ENCODE results near the gene RNPEP. TPM values are rescaled to one million over a fixed set of nuclear protein-coding genes. Genes with fewer than 3 reads are reported as not detected.
"Not testable (repeated sequence)": the region's sequence is repeated elsewhere in the genome, so short reads cannot be mapped to it uniquely, and the experiment has no call there.

Gene RNPEP
- total and polyA plus RNA-seq, 3 donors from 2014 or later, result 55.4 to 60.4 (median 58.1) TPM

GRCh38 chr1:201955729-201956143 lies 26.7 kb upstream of the RNPEP start:
- DNase-seq, result no peak
- Histone ChIP-seq H3K27me3 (no peaks in the 10 kb centered on the region), H3K4me3 (peak overlapping the region; percentile 60 to 84), H3K9me3 (no peaks in the 10 kb centered on the region), H3K4me1 (peaks cover 7% of the 10 kb centered on the region), H3K27ac (peak overlapping the region; percentile 67 to 90), H3K36me3 (ENCODE audit: low read depth, missing control alignments) (no peaks in the 10 kb centered on the region)
- 0% methylated on average over 17 of the region's 17 CpGs for WGBS, 2 donors
- no peak for TF ChIP-seq POLR2A (IDR thresholded peaks at IDR 0.05)
- no peak for TF ChIP-seq CTCF (IDR thresholded peaks at IDR 0.05)
- intact Hi-C loops (cut with DNase I; ENCODE audit: low total_unique reads), result no loop called here

GRCh38 chr1:201958348-201958747 lies 24.1 kb upstream of the RNPEP start:
- TF ChIP-seq POLR2A (IDR thresholded peaks at IDR 0.05) (no peak), CTCF (IDR thresholded peaks at IDR 0.05) (no peak)
- Histone ChIP-seq H3K4me1 (peaks cover 7% of the 10 kb centered on the region), H3K4me3 (no peak overlapping the region), H3K9me3 (no peaks in the 10 kb centered on the region), H3K27ac (no peak overlapping the region), H3K27me3 (no peaks in the 10 kb centered on the region), H3K36me3 (ENCODE audit: low read depth, missing control alignments) (no peaks in the 10 kb centered on the region)
- WGBS, 2 donors, result 76 to 87% methylated on average over 5 of the region's 5 CpGs
- intact Hi-C loops (cut with DNase I; ENCODE audit: low total_unique reads), result no loop called here
- no peak for DNase-seq

GRCh38 chr1:201962382-201962781 lies 20.1 kb upstream of the RNPEP start:
- H3K27me3 ChIP-seq; intact Hi-C loops (cut with DNase I; ENCODE audit: low total_unique reads); H3K4me3 ChIP-seq; H3K36me3 ChIP-seq (ENCODE audit: low read depth, missing control alignments); H3K27ac ChIP-seq; H3K4me1 ChIP-seq; H3K9me3 ChIP-seq; DNase-seq: not testable (repeated sequence)
- 90 to 92% methylated on average over 10 of the region's 10 CpGs for WGBS, 2 donors

- intact Hi-C loops (cut with DNase I; ENCODE audit: low total_unique reads), result no loop called here
- no peaks in the 10 kb centered on the region for H3K36me3 ChIP-seq (ENCODE audit: low read depth, missing control alignments)
These were observed 18.2 kb upstream of the RNPEP start for GRCh38 chr1:201964261-201964660.

GRCh38 chr1:201966171-201966570 lies 16.3 kb upstream of the RNPEP start:
- intact Hi-C loops (cut with DNase I; ENCODE audit: low total_unique reads), result no loop called here
- Histone ChIP-seq H3K27ac (no peak overlapping the region), H3K4me1 (no peaks in the 10 kb centered on the region), H3K36me3 (ENCODE audit: low read depth, missing control alignments) (no peaks in the 10 kb centered on the region), H3K4me3 (no peak overlapping the region), H3K9me3 (no peaks in the 10 kb centered on the region), H3K27me3 (no peaks in the 10 kb centered on the region)
- no peak for DNase-seq
- WGBS, 2 donors, result 69 to 80% methylated on average over 5 of the region's 5 CpGs
- TF ChIP-seq CTCF (IDR thresholded peaks at IDR 0.05), result no peak
- TF ChIP-seq POLR2A (IDR thresholded peaks at IDR 0.05), result no peak

More at GRCh38 chr1:201964261-201964660, 18.2 kb upstream of the RNPEP start:
- DNase-seq, result no peak
- no peak overlapping the region for H3K27ac ChIP-seq
- TF ChIP-seq CTCF (IDR thresholded peaks at IDR 0.05), result no peak
- TF ChIP-seq POLR2A (IDR thresholded peaks at IDR 0.05), result no peak
- H3K4me1 ChIP-seq, result no peaks in the 10 kb centered on the region
- no peaks in the 10 kb centered on the region for H3K27me3 ChIP-seq
- 60 to 95% methylated on average over 1 of the region's 1 CpG for WGBS, 2 donors
- H3K4me3 ChIP-seq, result no peak overlapping the region
- no peaks in the 10 kb centered on the region for H3K9me3 ChIP-seq
